ENCODE measurements around the gene CSE1L. TPM values are rescaled to one million over a fixed set of nuclear protein-coding genes. Genes with fewer than 3 reads are reported as not detected.
A peak's percentile ranks its signal among the peaks of the same experiment; 100 is the strongest.
"Not testable (repeated sequence)": the region's sequence is repeated elsewhere in the genome, so short reads cannot be mapped to it uniquely, and the experiment has no call there.

Gene CSE1L
- total RNA-seq, 1 donor from 2014 or later = 111 TPM

GRCh38 chr20:49009899-49010631 lies 36.0 kb upstream of the CSE1L start:
- H3K9me3 Mint-ChIP-seq = no peaks in the 10 kb centered on the region
- no peak for TF ChIP-seq CTCF (conservative IDR thresholded peaks at IDR 0.05)
- no peak overlapping the region for H3K4me3 Mint-ChIP-seq
- H3K36me3 Mint-ChIP-seq = peaks cover 32% of the 10 kb centered on the region
- no peak overlapping the region for H3K27ac Mint-ChIP-seq
- H3K4me1 Mint-ChIP-seq (ENCODE audit: unreplicated experiment) = no peaks in the 10 kb centered on the region
- no peaks in the 10 kb centered on the region for H3K27me3 Mint-ChIP-seq
- DNase-seq (ENCODE audit: extremely low spot score, unreplicated experiment) = no peak

- Mint-ChIP-seq H3K4me1 (ENCODE audit: unreplicated experiment) (no peaks in the 10 kb centered on the region), H3K36me3 (peaks cover 18% of the 10 kb centered on the region), H3K27me3 (no peaks in the 10 kb centered on the region), H3K4me3 (no peak overlapping the region), H3K27ac (no peak overlapping the region), H3K9me3 (no peaks in the 10 kb centered on the region)
- no peak for TF ChIP-seq CTCF (conservative IDR thresholded peaks at IDR 0.05)
- DNase-seq (ENCODE audit: extremely low spot score, unreplicated experiment) = no peak
Measured at GRCh38 chr20:49024220-49024619, 21.9 kb upstream of the CSE1L start.

- H3K4me1 Mint-ChIP-seq (ENCODE audit: unreplicated experiment); DNase-seq (ENCODE audit: extremely low spot score, unreplicated experiment); H3K9me3 Mint-ChIP-seq; H3K27ac Mint-ChIP-seq; H3K4me3 Mint-ChIP-seq; H3K27me3 Mint-ChIP-seq: not testable (repeated sequence)
- H3K36me3 Mint-ChIP-seq = peaks cover 20% of the 10 kb centered on the region
Measured at GRCh38 chr20:49028177-49028576, 17.9 kb upstream of the CSE1L start.

- no peak for DNase-seq (ENCODE audit: extremely low spot score, unreplicated experiment)
- no peaks in the 10 kb centered on the region for H3K4me1 Mint-ChIP-seq (ENCODE audit: unreplicated experiment)
- peak overlapping the region; percentile 55 for H3K27ac Mint-ChIP-seq
- no peak overlapping the region for H3K4me3 Mint-ChIP-seq
- no peaks in the 10 kb centered on the region for H3K9me3 Mint-ChIP-seq
- peaks cover 20% of the 10 kb centered on the region for H3K36me3 Mint-ChIP-seq
- peak; percentile 65 for TF ChIP-seq CTCF (conservative IDR thresholded peaks at IDR 0.05)
- H3K27me3 Mint-ChIP-seq = no peaks in the 10 kb centered on the region
Measured at GRCh38 chr20:49028684-49029083, 17.4 kb upstream of the CSE1L start.

GRCh38 chr20:49029203-49029602 lies 16.9 kb upstream of the CSE1L start:
- Mint-ChIP-seq H3K27ac (no peak overlapping the region), H3K4me3 (no peak overlapping the region), H3K36me3 (peaks cover 20% of the 10 kb centered on the region), H3K9me3 (no peaks in the 10 kb centered on the region), H3K4me1 (ENCODE audit: unreplicated experiment) (no peaks in the 10 kb centered on the region), H3K27me3 (no peaks in the 10 kb centered on the region)
- TF ChIP-seq CTCF (conservative IDR thresholded peaks at IDR 0.05) = no peak
- no peak for DNase-seq (ENCODE audit: extremely low spot score, unreplicated experiment)

- H3K27ac Mint-ChIP-seq = no peak overlapping the region
- no peaks in the 10 kb centered on the region for H3K9me3 Mint-ChIP-seq
- H3K36me3 Mint-ChIP-seq = peaks cover 19% of the 10 kb centered on the region
- no peak for TF ChIP-seq CTCF (conservative IDR thresholded peaks at IDR 0.05)
- no peaks in the 10 kb centered on the region for H3K27me3 Mint-ChIP-seq
- H3K4me1 Mint-ChIP-seq (ENCODE audit: unreplicated experiment) = no peaks in the 10 kb centered on the region
- DNase-seq (ENCODE audit: extremely low spot score, unreplicated experiment) = no peak
- H3K4me3 Mint-ChIP-seq = no peak overlapping the region
Measured at GRCh38 chr20:49030954-49031619, 15.0 kb upstream of the CSE1L start.

Data from type B pancreatic cell (in vitro differentiated cells).